ENCODE results near the gene MBLAC1.

MBLAC1 gene

GRCh38 chr7:100090527-100091410, 36.0 kb upstream of the MBLAC1 start:
- H3K9ac ChIP-seq (ENCODE audit: low read depth, low read length) = no peak overlapping the region
- peaks cover 43% of the 10 kb centered on the region for H3K36me3 ChIP-seq (ENCODE audit: insufficient read depth, low read length)
- no peaks in the 10 kb centered on the region for H3K9me3 ChIP-seq (ENCODE audit: control insufficient read depth, insufficient read depth, low read length)
- peaks cover 3% of the 10 kb centered on the region; the same call in 1 of the 2 replicates for H3K4me1 ChIP-seq (ENCODE audit: insufficient read depth, low read length)

DNA sequence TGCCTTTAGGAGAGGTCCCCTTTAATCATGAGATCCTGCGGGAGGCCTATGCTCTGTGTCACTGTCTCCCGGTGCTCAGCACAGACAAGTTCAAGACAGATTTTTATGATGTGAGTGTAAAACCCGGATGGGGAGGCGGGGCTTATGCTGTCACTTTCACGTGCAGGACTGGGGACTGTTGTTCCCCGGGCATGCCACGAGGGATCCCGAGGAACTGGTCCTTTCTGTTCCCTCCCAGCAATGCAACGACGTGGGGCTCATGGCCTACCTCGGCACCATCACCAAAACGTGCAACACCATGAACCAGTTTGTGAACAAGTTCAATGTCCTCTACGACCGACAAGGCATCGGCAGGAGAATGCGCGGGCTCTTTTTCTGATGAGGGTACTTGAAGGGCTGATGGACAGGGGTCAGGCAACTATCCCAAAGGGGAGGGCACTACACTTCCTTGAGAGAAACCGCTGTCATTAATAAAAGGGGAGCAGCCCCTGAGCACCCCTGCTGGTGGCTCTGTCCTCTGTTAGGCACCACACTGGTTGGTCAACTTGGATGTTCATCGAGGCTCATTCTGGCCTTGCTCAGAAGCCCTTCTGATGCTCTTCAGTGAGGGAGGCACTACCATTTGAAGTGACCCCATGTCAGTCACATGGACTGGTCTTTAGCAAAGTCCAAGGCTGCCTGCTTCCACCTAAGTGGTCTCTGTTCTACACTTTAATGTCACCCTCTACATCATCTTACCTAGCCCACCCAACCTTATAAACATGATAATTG, 35.2 kb upstream of the MBLAC1 start:
- no peak overlapping the region for H3K9ac ChIP-seq (ENCODE audit: low read depth, low read length)
- H3K36me3 ChIP-seq (ENCODE audit: insufficient read depth, low read length) = peaks cover 48% of the 10 kb centered on the region

DNA sequence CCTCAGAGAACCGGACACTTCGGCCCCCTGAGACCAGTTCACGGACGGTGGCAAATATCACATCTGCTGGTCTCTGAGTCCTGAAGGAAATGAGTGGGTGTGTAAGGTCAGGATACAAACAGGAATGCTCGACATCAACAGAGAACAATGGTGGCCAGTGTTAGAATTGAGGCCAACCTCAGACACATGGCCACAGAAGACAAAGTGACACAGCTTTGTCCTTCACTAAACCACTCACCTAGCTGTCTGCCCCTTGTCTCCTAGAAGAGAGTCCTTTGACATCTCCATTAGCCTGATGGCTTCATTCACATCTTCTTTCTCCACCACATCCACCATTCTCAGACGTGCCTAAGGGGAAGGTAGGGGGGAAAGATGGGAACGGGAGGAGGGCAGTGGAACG, 33.7 kb upstream of the MBLAC1 start:
- Histone ChIP-seq H3K4me1 (ENCODE audit: insufficient read depth, low read length) (no peaks in the 10 kb centered on the region; the same call in 1 of the 2 replicates), H3K36me3 (ENCODE audit: insufficient read depth, low read length) (peaks cover 60% of the 10 kb centered on the region), H3K9ac (ENCODE audit: low read depth, low read length) (no peak overlapping the region), H3K9me3 (ENCODE audit: control insufficient read depth, insufficient read depth, low read length) (no peaks in the 10 kb centered on the region)

More for the DNA sequence above, 35.2 kb upstream of the MBLAC1 start:
- H3K9me3 ChIP-seq (ENCODE audit: control insufficient read depth, insufficient read depth, low read length) = no peaks in the 10 kb centered on the region
- H3K4me1 ChIP-seq (ENCODE audit: insufficient read depth, low read length) = peaks cover 3% of the 10 kb centered on the region; the same call in 1 of the 2 replicates

DNA sequence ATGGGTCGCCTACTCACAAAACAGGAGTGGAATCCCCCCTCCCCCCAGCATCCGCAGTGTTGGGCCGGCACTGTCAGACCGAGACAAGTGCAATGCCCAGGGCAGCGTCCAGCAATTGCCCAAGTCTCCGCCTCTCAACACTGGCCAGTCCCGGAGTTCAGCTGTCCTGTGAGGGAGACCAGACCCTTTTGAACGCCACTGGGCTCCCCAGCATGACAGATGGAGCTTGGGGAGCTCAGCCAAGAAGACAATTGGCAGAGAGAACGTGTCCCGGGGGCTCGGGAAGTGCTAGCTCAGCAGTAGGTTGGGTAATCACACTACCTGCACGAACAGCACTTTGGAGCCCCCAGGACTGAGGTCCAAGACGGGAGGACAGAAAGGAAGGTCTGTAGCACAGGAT, 33.3 kb upstream of the MBLAC1 start:
- peaks cover 65% of the 10 kb centered on the region for H3K36me3 ChIP-seq (ENCODE audit: insufficient read depth, low read length)
- no peaks in the 10 kb centered on the region for H3K4me1 ChIP-seq (ENCODE audit: insufficient read depth, low read length)
- H3K9ac ChIP-seq (ENCODE audit: low read depth, low read length) = no peak overlapping the region
- no peaks in the 10 kb centered on the region for H3K9me3 ChIP-seq (ENCODE audit: control insufficient read depth, insufficient read depth, low read length)

DNA sequence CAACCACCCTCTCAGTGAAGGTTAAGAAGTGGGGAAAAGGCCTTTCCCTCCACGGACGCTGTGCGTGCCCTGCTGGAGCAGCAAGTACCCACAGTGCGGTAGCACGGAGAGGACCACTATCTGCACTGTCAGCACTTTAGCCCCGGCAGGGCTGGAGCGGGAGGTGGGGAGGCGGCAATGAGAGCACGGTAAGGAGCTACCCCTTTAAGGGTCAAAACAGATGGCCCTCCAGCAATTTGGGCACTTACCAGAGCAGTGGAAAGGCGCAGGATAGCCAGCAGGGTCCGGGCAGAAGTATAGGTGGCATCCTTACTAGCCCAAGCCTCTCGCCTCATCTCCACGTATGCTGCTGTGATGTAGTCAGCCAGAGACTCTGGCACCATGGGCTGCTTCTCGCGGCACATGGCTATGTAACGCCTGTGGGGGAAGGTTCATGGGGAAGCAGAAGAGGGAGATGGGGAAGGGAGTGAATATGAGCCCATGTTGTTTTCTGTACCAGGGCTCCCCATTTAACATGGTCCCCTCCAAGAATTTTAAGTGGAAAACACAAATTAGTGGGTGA, 32.8 kb upstream of the MBLAC1 start:
- no peak overlapping the region for H3K9ac ChIP-seq (ENCODE audit: low read depth, low read length)
- H3K9me3 ChIP-seq (ENCODE audit: control insufficient read depth, insufficient read depth, low read length) = no peaks in the 10 kb centered on the region
- peaks cover 70% of the 10 kb centered on the region for H3K36me3 ChIP-seq (ENCODE audit: insufficient read depth, low read length)
- H3K4me1 ChIP-seq (ENCODE audit: insufficient read depth, low read length) = no peaks in the 10 kb centered on the region

DNA sequence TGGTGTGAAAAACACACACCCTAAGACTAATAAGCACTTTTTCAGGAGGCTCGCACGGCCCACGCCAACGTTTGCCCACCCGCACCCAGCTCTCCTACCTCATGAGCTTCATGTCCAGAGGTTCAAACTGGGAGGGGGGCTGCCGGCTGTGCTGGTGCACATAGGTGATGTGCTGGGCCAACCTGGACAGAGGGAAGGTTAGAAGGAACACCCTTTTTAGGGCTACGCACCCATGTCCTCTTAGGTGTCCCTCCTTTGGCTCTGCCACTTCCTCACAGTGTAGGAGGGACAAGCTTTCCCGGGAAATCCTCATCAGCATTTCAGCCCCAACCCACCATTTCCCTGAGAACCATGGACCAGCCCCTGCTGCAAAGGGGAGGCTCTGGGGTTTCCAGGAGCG, 31.5 kb upstream of the MBLAC1 start:
- H3K9me3 ChIP-seq (ENCODE audit: control insufficient read depth, insufficient read depth, low read length) = no peaks in the 10 kb centered on the region
- H3K36me3 ChIP-seq (ENCODE audit: insufficient read depth, low read length) = peaks cover 79% of the 10 kb centered on the region
- no peak overlapping the region for H3K9ac ChIP-seq (ENCODE audit: low read depth, low read length)
- H3K4me1 ChIP-seq (ENCODE audit: insufficient read depth, low read length) = peaks cover 4% of the 10 kb centered on the region; the same call in 1 of the 2 replicates

DNA sequence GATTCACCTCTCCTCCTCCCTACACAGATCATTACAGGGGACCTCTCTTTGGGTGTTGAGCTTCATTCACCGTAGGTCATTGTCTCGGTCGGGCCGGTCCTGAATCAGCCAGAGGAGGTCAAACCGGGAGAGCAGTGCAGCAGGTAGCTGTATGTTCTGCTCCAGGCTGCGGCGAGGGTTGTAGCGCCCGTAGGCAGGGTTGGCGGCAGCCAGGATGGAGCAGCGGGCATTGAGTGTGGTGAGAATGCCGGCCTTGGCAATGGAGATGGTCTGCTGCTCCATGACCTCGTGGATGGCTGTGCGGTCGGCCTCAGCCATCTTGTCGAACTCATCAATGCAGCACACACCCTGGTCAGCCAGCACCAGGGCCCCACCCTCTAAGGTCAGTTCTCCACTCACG, 31.1 kb upstream of the MBLAC1 start:
- H3K4me1 ChIP-seq (ENCODE audit: insufficient read depth, low read length) = peaks cover 4% of the 10 kb centered on the region; the same call in 1 of the 2 replicates
- no peak overlapping the region for H3K9ac ChIP-seq (ENCODE audit: low read depth, low read length)
- H3K36me3 ChIP-seq (ENCODE audit: insufficient read depth, low read length) = peaks cover 76% of the 10 kb centered on the region
- no peaks in the 10 kb centered on the region for H3K9me3 ChIP-seq (ENCODE audit: control insufficient read depth, insufficient read depth, low read length)

- no peaks in the 10 kb centered on the region for H3K9me3 ChIP-seq (ENCODE audit: control insufficient read depth, insufficient read depth, low read length)
- H3K9ac ChIP-seq (ENCODE audit: low read depth, low read length) = no peak overlapping the region
- peaks cover 4% of the 10 kb centered on the region; the same call in 1 of the 2 replicates for H3K4me1 ChIP-seq (ENCODE audit: insufficient read depth, low read length)
- peaks cover 54% of the 10 kb centered on the region for H3K36me3 ChIP-seq (ENCODE audit: insufficient read depth, low read length)
Measured at GRCh38 chr7:100098913-100099312, 27.9 kb upstream of the MBLAC1 start.

DNA sequence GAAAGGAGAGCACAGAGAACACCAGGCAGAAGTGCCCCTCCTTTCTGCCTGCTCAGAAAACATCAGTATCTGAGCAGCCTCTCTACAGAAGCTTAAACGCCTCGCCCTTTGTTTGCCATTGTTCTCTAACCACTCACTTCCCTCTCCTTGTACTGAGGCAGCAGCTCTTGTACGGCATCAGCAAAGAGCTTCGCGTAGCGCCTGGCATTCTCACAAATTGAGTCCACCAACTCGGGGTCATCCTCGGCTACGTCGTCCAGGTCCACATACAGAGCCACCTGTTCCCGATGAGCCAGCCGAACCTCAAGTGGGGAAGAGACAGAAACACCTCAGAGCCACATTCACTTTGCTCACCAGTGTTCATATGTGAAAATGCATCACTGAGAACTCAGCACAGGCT, 27.3 kb upstream of the MBLAC1 start:
- no peaks in the 10 kb centered on the region for H3K9me3 ChIP-seq (ENCODE audit: control insufficient read depth, insufficient read depth, low read length)
- peaks cover 49% of the 10 kb centered on the region for H3K36me3 ChIP-seq (ENCODE audit: insufficient read depth, low read length)
- peaks cover 4% of the 10 kb centered on the region; the same call in 1 of the 2 replicates for H3K4me1 ChIP-seq (ENCODE audit: insufficient read depth, low read length)
- peak overlapping the region; percentile 98; the same call in 1 of the 2 replicates for H3K9ac ChIP-seq (ENCODE audit: low read depth, low read length)

GRCh38 chr7:100100420-100101015, 26.2 kb upstream of the MBLAC1 start:
- peaks cover 4% of the 10 kb centered on the region; the same call in 1 of the 2 replicates for H3K4me1 ChIP-seq (ENCODE audit: insufficient read depth, low read length)
- H3K9me3 ChIP-seq (ENCODE audit: control insufficient read depth, insufficient read depth, low read length) = no peaks in the 10 kb centered on the region
- H3K9ac ChIP-seq (ENCODE audit: low read depth, low read length) = peak overlapping the region; percentile 98
- peaks cover 38% of the 10 kb centered on the region for H3K36me3 ChIP-seq (ENCODE audit: insufficient read depth, low read length)

- H3K4me1 ChIP-seq (ENCODE audit: insufficient read depth, low read length) = peaks cover 4% of the 10 kb centered on the region; the same call in 1 of the 2 replicates
- peak within 1 kb of the TSS; percentile 98 for H3K9ac ChIP-seq (ENCODE audit: low read depth, low read length)
- H3K36me3 ChIP-seq (ENCODE audit: insufficient read depth, low read length) = peaks cover 31% of the 10 kb centered on the region
- H3K9me3 ChIP-seq (ENCODE audit: control insufficient read depth, insufficient read depth, low read length) = no peaks in the 10 kb centered on the region
Measured at GRCh38 chr7:100101016-100101862, 25.5 kb upstream of the MBLAC1 start, which contains the start of the genes AP4M1 and MCM7. AP4M1 (plus strand) TSS chr7:100101643; CDS start chr7:100101715, 72 bp downstream. MCM7 (minus strand) TSS chr7:100101397; CDS start chr7:100101294, 103 bp downstream.

GRCh38 chr7:100102950-100103840, 23.6 kb upstream of the MBLAC1 start:
- Histone ChIP-seq H3K9me3 (ENCODE audit: control insufficient read depth, insufficient read depth, low read length) (no peaks in the 10 kb centered on the region), H3K4me1 (ENCODE audit: insufficient read depth, low read length) (peaks cover 4% of the 10 kb centered on the region; the same call in 1 of the 2 replicates), H3K9ac (ENCODE audit: low read depth, low read length) (no peak overlapping the region), H3K36me3 (ENCODE audit: insufficient read depth, low read length) (peaks cover 17% of the 10 kb centered on the region)

Measured in ES-I3 (cell line).